Suprapubic skin (tissue), 3 donors: ENCODE results near the gene RFPL2.

Experiments used
- CTCF ChIP-seq, 2 donors: fragments of 200-600 bp in 1 of 2; fragments of 450-650 bp in 1 of 2; sonication (generic) in 1 of 2; IDR thresholded peaks; one replicate each; pipeline ENCODE4 v1.5.1; 2016 to 2019; ENCODE audit warnings: antibody characterized with exemption in 2 of 2, mild to moderate bottlenecking in 1 of 2, moderate library complexity in 1 of 2
- POLR2A ChIP-seq, 2 donors: fragments of 450-650 bp; IDR thresholded peaks; one replicate each; pipeline ENCODE4 v1.6.1; 2017; ENCODE audit warnings: antibody characterized with exemption in 2 of 2, mild to moderate bottlenecking in 2 of 2, moderate library complexity in 2 of 2

- TF ChIP-seq CTCF (IDR thresholded peaks at IDR 0.05) (peak in 1 of 2 donors; percentile 42), POLR2A (IDR thresholded peaks at IDR 0.05) (no peak)
Observed at GRCh38 chr22:32206774-32207758, 2.2 kb upstream of the RFPL2 start.
